Thyroid gland (tissue), 4 donors: ENCODE results near the gene BCAS3.

Experiments used
- CTCF ChIP-seq, 6 experiments: fragments of 200-600 bp in 3 of 6; fragments of 450-650 bp in 3 of 6; sonication (generic) in 3 of 6; IDR thresholded peaks; one replicate each; pipeline ENCODE4 v1.5.1; 2016 to 2019; ENCODE audit warnings: antibody characterized with exemption in 6 of 6, mild to moderate bottlenecking in 2 of 6, inconsistent platforms in 1 of 6, moderate library complexity in 1 of 6
- POLR2A ChIP-seq, 2 donors: fragments of 450-650 bp; IDR thresholded peaks; one replicate each; pipeline ENCODE4 v1.6.1; 2017; ENCODE audit warnings: antibody characterized with exemption in 2 of 2, mild to moderate bottlenecking in 2 of 2, moderate library complexity in 1 of 2

- TF ChIP-seq POLR2A (IDR thresholded peaks at IDR 0.05) (no peak), CTCF (IDR thresholded peaks at IDR 0.05) (no peak)
These were observed 690.6 kb downstream of the BCAS3 start for GRCh38 chr17:61368049-61368831.
